ENCODE measurements around the gene ACTN3.
A peak's percentile ranks its signal among the peaks of the same experiment; 100 is the strongest.

The ACTN3 gene

DNA sequence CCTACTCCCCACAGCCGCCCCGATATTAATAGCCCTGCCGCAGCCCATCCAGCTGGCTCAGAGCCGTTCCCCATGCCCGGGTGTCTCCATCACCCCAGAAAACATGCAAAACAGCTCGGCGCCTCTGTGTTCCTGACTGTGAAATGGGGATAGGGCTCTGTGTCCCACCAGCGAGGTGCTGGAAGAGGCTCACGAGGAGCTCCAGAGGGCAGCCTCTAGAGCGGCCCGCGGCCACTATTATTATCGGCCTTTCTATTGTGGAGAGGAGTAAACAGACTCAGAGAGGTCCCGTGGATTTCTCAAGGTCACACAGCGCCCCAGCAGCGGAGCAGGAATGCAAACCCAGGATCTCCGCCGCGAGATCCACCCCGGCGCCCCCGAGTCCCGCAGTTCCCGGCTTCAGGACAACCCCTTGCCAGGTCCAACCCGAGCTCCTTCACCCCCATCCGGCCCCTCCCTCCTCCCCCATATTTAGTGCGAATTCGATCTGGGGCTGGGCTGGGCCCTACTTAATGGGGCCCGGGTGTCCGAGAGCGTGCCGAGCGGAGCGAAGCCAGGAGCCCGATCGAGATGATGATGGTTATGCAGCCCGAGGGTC is at the start of gene ACTN3:
Gene ACTN3 (plus strand): TSS at position 536 of the 598 bp plus-strand sequence. CDS start 35 bp downstream, at position 571.
- Histone ChIP-seq H3K27me3 (no peaks in the 10 kb centered on the region), H3K4me3 (peak within 1 kb of the TSS; percentile 68 to 94), H3K4me1 (peaks cover 0 to 41% (median 27%) of the 10 kb centered on the region in 4 donors), H3K9me3 (no peaks in the 10 kb centered on the region), H3K36me3 (peaks cover 0 to 21% (median 9%) of the 10 kb centered on the region in 3 donors), H3K27ac (peak within 1 kb of the TSS; percentile 72 to 80)
- no peak for TF ChIP-seq CTCF (IDR thresholded peaks at IDR 0.05)
- DNase-seq = peak; percentile 69 to 87
- intact Hi-C loops (cut with DNase I; ENCODE audit: low total_unique reads) = no loop called here

DNA sequence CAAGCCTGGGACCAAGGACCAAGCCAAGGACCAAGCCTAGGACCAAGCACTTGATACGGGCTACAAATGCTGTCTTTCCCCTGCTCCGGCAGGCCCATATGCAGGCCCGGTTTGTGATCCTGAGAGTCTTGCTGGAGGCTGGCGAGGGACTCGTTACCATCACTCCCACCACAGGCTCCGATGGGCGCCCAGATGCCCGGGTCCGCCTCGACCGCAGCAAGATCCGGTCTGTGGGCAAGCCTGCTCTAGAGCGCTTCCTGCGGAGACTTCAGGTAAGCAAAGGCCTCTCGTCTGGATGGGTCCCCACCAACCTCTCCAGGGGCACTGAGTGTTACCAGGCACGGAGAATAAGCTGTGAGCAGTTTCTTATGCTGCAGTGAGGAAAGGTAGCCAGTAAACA is 49.5 kb upstream of the ACTN3 start:
- H3K27ac ChIP-seq = no peak overlapping the region
- no peak overlapping the region for H3K4me3 ChIP-seq
- no peak for TF ChIP-seq CTCF (IDR thresholded peaks at IDR 0.05)
- peaks cover 19 to 91% (median 62%) of the 10 kb centered on the region in 3 donors for H3K36me3 ChIP-seq
- H3K9me3 ChIP-seq = no peaks in the 10 kb centered on the region
- intact Hi-C loops (cut with DNase I; ENCODE audit: low total_unique reads) = no loop called here
- no peaks in the 10 kb centered on the region for H3K27me3 ChIP-seq
- DNase-seq = no peak
- no peaks in the 10 kb centered on the region for H3K4me1 ChIP-seq

DNA sequence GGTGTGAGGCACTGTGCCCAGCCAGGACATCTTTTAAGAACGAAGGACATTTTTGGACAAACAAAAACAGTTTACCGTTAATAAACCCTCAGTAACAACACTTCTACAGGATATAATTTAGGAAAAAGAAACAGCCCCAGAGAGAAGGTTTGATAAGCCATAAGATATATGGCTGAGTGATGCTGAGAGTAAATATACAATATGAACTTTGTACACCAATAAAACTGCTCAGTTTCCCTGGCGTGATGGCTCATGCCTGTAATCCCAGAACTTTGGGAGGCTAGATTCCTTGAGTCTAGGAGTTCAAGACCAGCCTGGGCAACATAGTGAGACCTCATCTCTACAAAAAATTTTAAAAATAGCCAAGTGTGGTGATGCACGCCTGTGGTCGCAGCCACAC is 48.2 kb upstream of the ACTN3 start:
- no peak for DNase-seq
- H3K27me3 ChIP-seq = no peaks in the 10 kb centered on the region
- no peak overlapping the region for H3K4me3 ChIP-seq
- H3K4me1 ChIP-seq = no peaks in the 10 kb centered on the region
- no peak overlapping the region for H3K27ac ChIP-seq
- intact Hi-C loops (cut with DNase I; ENCODE audit: low total_unique reads) = no loop called here
- no peak for TF ChIP-seq CTCF (IDR thresholded peaks at IDR 0.05)
- H3K36me3 ChIP-seq = peaks cover 10 to 89% (median 56%) of the 10 kb centered on the region in 3 donors
- no peaks in the 10 kb centered on the region for H3K9me3 ChIP-seq

- intact Hi-C loops (cut with DNase I; ENCODE audit: low total_unique reads) = no loop called here
- no peaks in the 10 kb centered on the region for H3K27me3 ChIP-seq
- TF ChIP-seq CTCF (IDR thresholded peaks at IDR 0.05) = no peak
- H3K27ac ChIP-seq = no peak overlapping the region
- no peak for DNase-seq
- H3K4me3 ChIP-seq = no peak overlapping the region
- peaks cover 0 to 6% (median 3%) of the 10 kb centered on the region in 4 donors for H3K4me1 ChIP-seq
- H3K9me3 ChIP-seq = no peaks in the 10 kb centered on the region
- peaks cover 0 to 47% (median 16%) of the 10 kb centered on the region in 3 donors for H3K36me3 ChIP-seq
Observed at GRCh38 chr11:66505276-66505816, 41.4 kb upstream of the ACTN3 start.

GRCh38 chr11:66509131-66509561 is 37.6 kb upstream of the ACTN3 start:
- Histone ChIP-seq H3K9me3 (no peaks in the 10 kb centered on the region), H3K36me3 (peaks cover 0 to 27% (median 9%) of the 10 kb centered on the region in 3 donors), H3K4me3 (no peak overlapping the region), H3K4me1 (peaks cover 0 to 16% (median 11%) of the 10 kb centered on the region in 4 donors), H3K27me3 (no peaks in the 10 kb centered on the region), H3K27ac (no peak overlapping the region)
- intact Hi-C loops (cut with DNase I; ENCODE audit: low total_unique reads) = no loop called here
- no peak for DNase-seq
- TF ChIP-seq CTCF (IDR thresholded peaks at IDR 0.05) = no peak

Data from tibial artery (tissue), 4 donors.